BLaER1 treated with 17β-estradiol and CSF1 and Interleukin-3, amounts not matched to agents 10 nM and 100 nM (cell line): Measurements from ENCODE around the gene OTOS.

Source experiments
- H3K27ac ChIP-seq, 11 experiments: shearing (Covaris generic); formaldehyde crosslinking; 2 replicates each; pipeline ENCODE4 v1.8.1; 2022
- H3K27me3 ChIP-seq, 11 experiments: shearing (Covaris generic); formaldehyde crosslinking; 2 replicates each; pipeline ENCODE4 v1.8.1; 2022
- H3K36me3 ChIP-seq, 11 experiments: shearing (Covaris generic); formaldehyde crosslinking; 2 replicates each; pipeline ENCODE4 v1.8.1; 2022
- H3K4me1 ChIP-seq, 10 experiments: shearing (Covaris generic); formaldehyde crosslinking; 2 replicates each; pipeline ENCODE4 v1.8.1; 2022
- H3K4me2 ChIP-seq, 11 experiments: shearing (Covaris generic); formaldehyde crosslinking; 2 replicates each; pipeline ENCODE4 v1.8.1; 2022
- H3K4me3 ChIP-seq, 10 experiments: shearing (Covaris generic); formaldehyde crosslinking; 2 replicates each; pipeline ENCODE4 v1.8.1; 2022
- H3K9ac ChIP-seq, 11 experiments: shearing (Covaris generic); formaldehyde crosslinking; 2 replicates each; pipeline ENCODE4 v1.8.1; 2022
- H3K9me3 ChIP-seq, 11 experiments: shearing (Covaris generic); formaldehyde crosslinking; replicated peaks in 1 of 11; 2 replicates each; pipeline ENCODE4 v1.8.1; 2022
- H4K20me1 ChIP-seq, 11 experiments: shearing (Covaris generic); formaldehyde crosslinking; 2 replicates each; pipeline ENCODE4 v1.8.1; 2022
- Cebpa-rat ChIP-seq, 11 experiments: shearing (Covaris generic); IDR thresholded peaks; 2 replicates each; pipeline ENCODE4 v1.8.1; 2022

The OTOS gene

GRCh38 chr2:240130393-240131195 is 9.9 kb downstream of the OTOS start:
- peaks cover 70 to 92% (median 84%) of the 10 kb centered on the region in 11 experiments for H3K36me3 ChIP-seq
- TF ChIP-seq Cebpa-rat (IDR thresholded peaks at IDR 0.05), result no peak

GRCh38 chr2:240129731-240130392 is 10.6 kb downstream of the OTOS start:
- Histone ChIP-seq H4K20me1 (peaks cover 0 to 86% (median 54%) of the 10 kb centered on the region in 11 experiments; a peak in 17 of 22 replicates), H3K9me3 (no peaks in the 10 kb centered on the region), H3K27me3 (no peaks in the 10 kb centered on the region), H3K36me3 (peaks cover 70 to 99% (median 84%) of the 10 kb centered on the region in 11 experiments), H3K27ac (no peak overlapping the region), H3K4me3 (no peak overlapping the region), H3K9ac (no peak overlapping the region), H3K4me2 (no peak overlapping the region), H3K4me1 (peaks cover 5 to 9% (median 7%) of the 10 kb centered on the region in 10 experiments)
- TF ChIP-seq Cebpa-rat (IDR thresholded peaks at IDR 0.05), result no peak

More at GRCh38 chr2:240130393-240131195, 9.9 kb downstream of the OTOS start:
- peaks cover 12 to 15% (median 14%) of the 10 kb centered on the region in 10 experiments for H3K4me1 ChIP-seq
- no peak overlapping the region for H3K4me2 ChIP-seq
- H4K20me1 ChIP-seq, result peaks cover 0 to 90% (median 60%) of the 10 kb centered on the region in 11 experiments; a peak in 18 of 22 replicates
- H3K27me3 ChIP-seq, result no peaks in the 10 kb centered on the region
- no peaks in the 10 kb centered on the region for H3K9me3 ChIP-seq
- no peak overlapping the region for H3K9ac ChIP-seq
- H3K4me3 ChIP-seq, result no peak overlapping the region
- no peak overlapping the region for H3K27ac ChIP-seq

- no peak overlapping the region for H3K4me3 ChIP-seq
- H3K27ac ChIP-seq, result no peak overlapping the region
- H3K4me2 ChIP-seq, result no peak overlapping the region
- peaks cover 0 to 3% (median 2%) of the 10 kb centered on the region in 10 experiments; a peak in 11 of 20 replicates for H3K4me1 ChIP-seq
- peaks cover 70 to 100% (median 84%) of the 10 kb centered on the region in 11 experiments for H3K36me3 ChIP-seq
- peaks cover 0 to 81% (median 48%) of the 10 kb centered on the region in 11 experiments; a peak in 17 of 22 replicates for H4K20me1 ChIP-seq
- no peak overlapping the region for H3K9ac ChIP-seq
- no peak for TF ChIP-seq Cebpa-rat (IDR thresholded peaks at IDR 0.05)
- H3K27me3 ChIP-seq, result no peaks in the 10 kb centered on the region
- no peaks in the 10 kb centered on the region for H3K9me3 ChIP-seq
Measured at GRCh38 chr2:240129311-240129710, 11.1 kb downstream of the OTOS start.

- no peak overlapping the region for H3K4me2 ChIP-seq
- H3K27ac ChIP-seq, result no peak overlapping the region
- H3K4me3 ChIP-seq, result no peak overlapping the region
- peaks cover 67 to 94% (median 80%) of the 10 kb centered on the region in 11 experiments for H3K36me3 ChIP-seq
- no peaks in the 10 kb centered on the region for H3K27me3 ChIP-seq
- no peak for TF ChIP-seq Cebpa-rat (IDR thresholded peaks at IDR 0.05)
- no peaks in the 10 kb centered on the region for H3K9me3 ChIP-seq
- H3K4me1 ChIP-seq, result no peaks in the 10 kb centered on the region
- peaks cover 0 to 74% (median 42%) of the 10 kb centered on the region in 11 experiments; a peak in 13 of 22 replicates for H4K20me1 ChIP-seq
- no peak overlapping the region for H3K9ac ChIP-seq
Measured at GRCh38 chr2:240128608-240129145, 11.8 kb downstream of the OTOS start.

- Histone ChIP-seq H3K4me2 (no peak overlapping the region), H3K4me3 (no peak overlapping the region), H4K20me1 (peaks cover 0 to 68% (median 36%) of the 10 kb centered on the region in 11 experiments; a peak in 13 of 22 replicates), H3K9ac (no peak overlapping the region), H3K9me3 (no peaks in the 10 kb centered on the region), H3K27ac (no peak overlapping the region), H3K36me3 (peaks cover 61 to 87% (median 74%) of the 10 kb centered on the region in 11 experiments), H3K27me3 (no peaks in the 10 kb centered on the region), H3K4me1 (no peaks in the 10 kb centered on the region)
- TF ChIP-seq Cebpa-rat (IDR thresholded peaks at IDR 0.05), result no peak
Measured at GRCh38 chr2:240127911-240128607, 12.4 kb downstream of the OTOS start.

GRCh38 chr2:240127191-240127750 is 13.2 kb downstream of the OTOS start:
- H3K4me2 ChIP-seq, result no peak overlapping the region
- TF ChIP-seq Cebpa-rat (IDR thresholded peaks at IDR 0.05), result no peak
- peaks cover 53 to 80% (median 66%) of the 10 kb centered on the region in 11 experiments for H3K36me3 ChIP-seq
- H3K27ac ChIP-seq, result no peak overlapping the region
- H3K9me3 ChIP-seq, result no peaks in the 10 kb centered on the region
- peaks cover 0 to 60% (median 28%) of the 10 kb centered on the region in 11 experiments; a peak in 13 of 22 replicates for H4K20me1 ChIP-seq
- H3K4me3 ChIP-seq, result no peak overlapping the region
- no peak overlapping the region for H3K9ac ChIP-seq
- no peaks in the 10 kb centered on the region for H3K27me3 ChIP-seq
- H3K4me1 ChIP-seq, result no peaks in the 10 kb centered on the region

GRCh38 chr2:240126731-240127130 is 13.7 kb downstream of the OTOS start:
- no peak for TF ChIP-seq Cebpa-rat (IDR thresholded peaks at IDR 0.05)

GRCh38 chr2:240125742-240126141 is 14.7 kb downstream of the OTOS start:
- H3K4me3 ChIP-seq, result no peak overlapping the region
- H3K36me3 ChIP-seq, result peaks cover 38 to 64% (median 50%) of the 10 kb centered on the region in 11 experiments
- no peaks in the 10 kb centered on the region for H3K27me3 ChIP-seq
- no peaks in the 10 kb centered on the region for H3K9me3 ChIP-seq
- no peak overlapping the region for H3K27ac ChIP-seq
- H3K9ac ChIP-seq, result no peak overlapping the region
- H3K4me2 ChIP-seq, result no peak overlapping the region
- no peaks in the 10 kb centered on the region; a peak in 1 of 20 replicates for H3K4me1 ChIP-seq
- peaks cover 0 to 45% (median 19%) of the 10 kb centered on the region in 11 experiments; a peak in 11 of 22 replicates for H4K20me1 ChIP-seq
- no peak for TF ChIP-seq Cebpa-rat (IDR thresholded peaks at IDR 0.05)

More at GRCh38 chr2:240126731-240127130, 13.7 kb downstream of the OTOS start:
- Histone ChIP-seq H3K9me3 (no peaks in the 10 kb centered on the region), H3K27ac (no peak overlapping the region), H4K20me1 (peaks cover 0 to 55% (median 24%) of the 10 kb centered on the region in 11 experiments; a peak in 13 of 22 replicates), H3K4me1 (no peaks in the 10 kb centered on the region; a peak in 1 of 20 replicates), H3K27me3 (no peaks in the 10 kb centered on the region), H3K9ac (no peak overlapping the region), H3K4me3 (no peak overlapping the region), H3K36me3 (peaks cover 48 to 74% (median 60%) of the 10 kb centered on the region in 11 experiments), H3K4me2 (no peak overlapping the region)
